ENCODE measurements around the gene GCM1.

DNA sequence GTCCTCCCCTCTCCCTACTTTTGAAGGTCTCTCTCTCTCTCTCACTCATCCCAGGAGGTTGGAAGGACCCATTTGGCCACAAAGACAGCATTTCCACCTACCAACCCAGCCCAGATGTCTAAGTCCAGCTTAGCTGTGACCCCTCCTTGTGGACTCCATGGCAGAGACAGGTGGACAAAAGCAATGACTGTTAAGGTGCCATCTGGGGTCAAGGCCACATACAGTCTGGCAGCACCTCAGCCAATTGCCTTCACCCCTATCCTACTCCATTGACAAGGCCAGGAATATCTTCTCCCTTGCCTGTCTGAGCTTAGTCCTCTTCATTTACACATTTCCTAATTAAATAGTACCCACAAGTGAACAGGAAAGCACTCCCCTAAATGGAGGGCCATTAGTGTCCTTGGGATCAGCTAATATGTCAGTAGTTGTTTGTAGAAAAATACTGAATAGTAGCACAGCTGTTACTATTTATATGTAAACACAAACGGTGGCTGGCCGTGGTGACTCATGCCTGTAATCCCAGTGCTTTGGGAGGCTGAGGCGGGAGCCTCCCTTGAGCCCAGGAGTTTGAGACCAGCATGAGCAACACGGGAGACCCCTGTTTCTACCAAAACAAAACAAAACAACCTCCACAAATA is 28.8 kb downstream of the GCM1 start:
- TF ChIP-seq, protein P1, sequence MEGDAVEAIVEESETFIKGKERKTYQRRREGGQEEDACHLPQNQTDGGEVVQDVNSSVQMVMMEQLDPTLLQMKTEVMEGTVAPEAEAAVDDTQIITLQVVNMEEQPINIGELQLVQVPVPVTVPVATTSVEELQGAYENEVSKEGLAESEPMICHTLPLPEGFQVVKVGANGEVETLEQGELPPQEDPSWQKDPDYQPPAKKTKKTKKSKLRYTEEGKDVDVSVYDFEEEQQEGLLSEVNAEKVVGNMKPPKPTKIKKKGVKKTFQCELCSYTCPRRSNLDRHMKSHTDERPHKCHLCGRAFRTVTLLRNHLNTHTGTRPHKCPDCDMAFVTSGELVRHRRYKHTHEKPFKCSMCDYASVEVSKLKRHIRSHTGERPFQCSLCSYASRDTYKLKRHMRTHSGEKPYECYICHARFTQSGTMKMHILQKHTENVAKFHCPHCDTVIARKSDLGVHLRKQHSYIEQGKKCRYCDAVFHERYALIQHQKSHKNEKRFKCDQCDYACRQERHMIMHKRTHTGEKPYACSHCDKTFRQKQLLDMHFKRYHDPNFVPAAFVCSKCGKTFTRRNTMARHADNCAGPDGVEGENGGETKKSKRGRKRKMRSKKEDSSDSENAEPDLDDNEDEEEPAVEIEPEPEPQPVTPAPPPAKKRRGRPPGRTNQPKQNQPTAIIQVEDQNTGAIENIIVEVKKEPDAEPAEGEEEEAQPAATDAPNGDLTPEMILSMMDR (IDR thresholded peaks at IDR 0.05; ENCODE audit: low read depth, low read length, poor library complexity, severe bottlenecking): no peak
- TF ChIP-seq EZH2phosphoT487 (IDR thresholded peaks at IDR 0.05; ENCODE audit: borderline replicate concordance, low read length): no peak
